OCI-LY3 (cell line): Measurements from ENCODE around the gene STIM1.

Experiments used
- H2AFZ ChIP-seq: fragments of 200-600, 300-600 bp; shearing (Covaris generic); 2 replicates; pipeline ENCODE4 v1.6.0; 2014; ENCODE audit warnings: antibody characterized with exemption, low read depth, low read length
- H3K27ac ChIP-seq: fragments of 200-600, 300-600 bp; sonication (generic); 2 replicates; pipeline ENCODE4 v1.5.1; 2014; ENCODE audit warnings: mild to moderate bottlenecking, low read length, moderate library complexity, mixed read lengths
- H3K27me3 ChIP-seq: fragments of 200-600, 300-600 bp; sonication (generic); 2 replicates; pipeline ENCODE4 v1.6.1; 2014; ENCODE audit warnings: low read depth, low read length, mixed read lengths
- H3K36me3 ChIP-seq: fragments of 200-600, 300-600 bp; sonication (generic); replicated peaks from 2 replicates; pipeline ENCODE3; 2014; ENCODE audit warnings: low read depth, low read length, mixed read lengths
- H3K4me1 ChIP-seq: fragments of 300-600, 200-600 bp; sonication (generic); 2 replicates; pipeline ENCODE4 v1.6.1; 2014; ENCODE audit warnings: low read length, mixed read lengths
- H3K4me2 ChIP-seq: fragments of 200-600, 300-600 bp; sonication (generic); 2 replicates; pipeline ENCODE4 v1.6.1; 2014; ENCODE audit warnings: low read length, mixed read lengths
- H3K4me3 ChIP-seq: fragments of 300-600, 200-600 bp; sonication (generic); 2 replicates; pipeline ENCODE4 v1.5.1; 2014; ENCODE audit warnings: antibody characterized with exemption, mild to moderate bottlenecking, low read length, moderate library complexity
- H3K79me2 ChIP-seq: fragments of 300-600, 200-600 bp; shearing (Covaris generic); 2 replicates; pipeline ENCODE4 v1.6.1; 2014; ENCODE audit warnings: mild to moderate bottlenecking, low read length, mixed read lengths
- H3K9ac ChIP-seq: fragments of 300-600, 200-600 bp; shearing (Covaris generic); 2 replicates; pipeline ENCODE4 v1.6.0; 2014; ENCODE audit warnings: mild to moderate bottlenecking, low read length, moderate library complexity
- H3K9me3 ChIP-seq: fragments of 200-600, 300-600 bp; shearing (Covaris generic); 2 replicates; pipeline ENCODE4 v1.6.1; 2014; ENCODE audit warnings: low read length, mixed read lengths; ENCODE audit not compliant: insufficient read depth
- H4K20me1 ChIP-seq: fragments of 200-600, 300-600 bp; sonication (generic); 2 replicates; pipeline ENCODE4 v1.6.1; 2016; ENCODE audit warnings: low read length, mixed read lengths; ENCODE audit not compliant: insufficient read depth
- EZH2phosphoT487 ChIP-seq: fragments of 200-600 bp; shearing (Covaris generic); IDR thresholded peaks from 2 replicates; pipeline ENCODE4 v1.6.1; 2018; ENCODE audit warnings: antibody characterized with exemption, mixed run types, low read depth
- TF ChIP-seq, protein P1 (sequence below): fragments of 200-600, 300-600 bp; sonication (generic); IDR thresholded peaks from 2 replicates; pipeline ENCODE4 v1.5.1; 2014; ENCODE audit warnings: antibody characterized with exemption, low read length, low read depth

Gene STIM1

DNA sequence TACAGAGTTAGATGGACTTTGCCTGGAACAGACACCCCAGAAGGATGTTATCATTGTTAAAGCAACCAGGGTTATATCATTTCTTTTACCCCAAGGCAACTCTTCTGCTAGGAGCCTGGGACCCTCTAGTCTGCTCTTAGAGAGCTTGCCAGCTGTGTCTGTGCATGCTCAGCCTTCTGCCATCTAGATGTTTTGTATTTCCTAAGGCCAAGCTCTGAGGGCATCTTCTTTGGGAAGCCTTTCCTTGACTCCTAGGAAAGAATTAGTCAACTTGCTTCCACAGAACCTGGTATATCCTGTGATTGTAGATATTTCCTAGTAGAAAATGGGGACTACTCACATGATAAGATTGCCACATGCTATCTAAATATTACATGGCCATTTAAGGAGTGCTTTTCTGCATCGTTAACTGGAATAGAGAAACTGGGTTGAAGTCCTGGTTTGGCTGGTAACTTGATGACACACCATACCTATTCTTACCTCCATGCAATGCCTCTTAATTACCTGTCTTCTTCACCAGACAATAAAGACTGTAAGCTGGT is 87.6 kb downstream of the STIM1 start:
- Histone ChIP-seq H2AFZ (no peak overlapping the region), H3K27ac (no peak overlapping the region), H3K27me3 (no peaks in the 10 kb centered on the region), H3K4me1 (0 out of 2 replicates have a peak, but pooled peaks cover 6% of the 10 kb centered on the region), H3K4me2 (no peak overlapping the region), H3K9ac (no peak overlapping the region), H3K9me3 (no peaks in the 10 kb centered on the region), H4K20me1 (no peaks in the 10 kb centered on the region), H3K36me3 (no peaks in the 10 kb centered on the region), H3K4me3 (no peak overlapping the region), H3K79me2 (no peaks in the 10 kb centered on the region)
- no peak for TF ChIP-seq EZH2phosphoT487
- TF ChIP-seq, protein P1, sequence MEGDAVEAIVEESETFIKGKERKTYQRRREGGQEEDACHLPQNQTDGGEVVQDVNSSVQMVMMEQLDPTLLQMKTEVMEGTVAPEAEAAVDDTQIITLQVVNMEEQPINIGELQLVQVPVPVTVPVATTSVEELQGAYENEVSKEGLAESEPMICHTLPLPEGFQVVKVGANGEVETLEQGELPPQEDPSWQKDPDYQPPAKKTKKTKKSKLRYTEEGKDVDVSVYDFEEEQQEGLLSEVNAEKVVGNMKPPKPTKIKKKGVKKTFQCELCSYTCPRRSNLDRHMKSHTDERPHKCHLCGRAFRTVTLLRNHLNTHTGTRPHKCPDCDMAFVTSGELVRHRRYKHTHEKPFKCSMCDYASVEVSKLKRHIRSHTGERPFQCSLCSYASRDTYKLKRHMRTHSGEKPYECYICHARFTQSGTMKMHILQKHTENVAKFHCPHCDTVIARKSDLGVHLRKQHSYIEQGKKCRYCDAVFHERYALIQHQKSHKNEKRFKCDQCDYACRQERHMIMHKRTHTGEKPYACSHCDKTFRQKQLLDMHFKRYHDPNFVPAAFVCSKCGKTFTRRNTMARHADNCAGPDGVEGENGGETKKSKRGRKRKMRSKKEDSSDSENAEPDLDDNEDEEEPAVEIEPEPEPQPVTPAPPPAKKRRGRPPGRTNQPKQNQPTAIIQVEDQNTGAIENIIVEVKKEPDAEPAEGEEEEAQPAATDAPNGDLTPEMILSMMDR = no peak

GRCh38 chr11:3944198-3944597 is 88.7 kb downstream of the STIM1 start:
- no peak overlapping the region for H3K27ac ChIP-seq
- H2AFZ ChIP-seq = no peak overlapping the region
- peaks cover 6% of the 10 kb centered on the region; the same call in 1 of the 2 replicates for H4K20me1 ChIP-seq
- H3K9ac ChIP-seq = no peak overlapping the region
- H3K9me3 ChIP-seq = no peaks in the 10 kb centered on the region
- no peaks in the 10 kb centered on the region for H3K79me2 ChIP-seq
- TF ChIP-seq, protein P1 = no peak
- no peak for TF ChIP-seq EZH2phosphoT487
- H3K27me3 ChIP-seq = no peaks in the 10 kb centered on the region
- no peak overlapping the region for H3K4me3 ChIP-seq
- H3K4me1 ChIP-seq = peaks cover 9% of the 10 kb centered on the region
- no peak overlapping the region for H3K4me2 ChIP-seq
- no peaks in the 10 kb centered on the region for H3K36me3 ChIP-seq

DNA sequence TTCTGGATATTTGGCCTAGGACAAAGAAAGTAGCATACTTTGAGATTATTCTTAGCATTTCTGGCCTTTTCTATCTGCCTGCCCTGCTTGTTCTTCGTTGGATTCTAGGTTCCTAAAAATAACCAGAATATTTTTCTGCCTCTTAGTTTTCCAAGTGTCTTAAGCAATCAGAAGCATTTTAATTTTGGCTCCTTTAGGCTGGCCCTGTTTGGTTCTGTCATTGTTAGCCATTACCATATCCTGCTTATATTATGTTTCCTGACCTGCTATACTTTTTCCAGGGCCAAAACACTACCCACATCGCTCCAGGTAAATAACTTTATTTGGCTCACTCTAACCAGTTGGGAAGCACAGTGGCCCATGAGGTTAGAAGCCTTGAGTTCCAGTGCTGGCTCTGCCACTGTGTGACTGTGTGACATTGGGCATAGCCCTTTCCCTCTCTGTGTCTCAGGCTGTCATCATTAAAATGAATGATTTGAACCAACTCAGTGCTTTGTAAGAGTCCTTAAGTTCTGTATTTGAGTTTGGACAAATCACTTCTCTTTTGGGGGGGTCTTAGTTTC is 91.1 kb downstream of the STIM1 start:
- no peaks in the 10 kb centered on the region for H3K27me3 ChIP-seq
- H2AFZ ChIP-seq = no peak overlapping the region
- H4K20me1 ChIP-seq = peaks cover 6% of the 10 kb centered on the region; the same call in 1 of the 2 replicates
- H3K4me2 ChIP-seq = no peak overlapping the region
- no peaks in the 10 kb centered on the region for H3K36me3 ChIP-seq
- H3K27ac ChIP-seq = no peak overlapping the region
- H3K4me3 ChIP-seq = no peak overlapping the region
- no peak overlapping the region for H3K9ac ChIP-seq
- H3K79me2 ChIP-seq = no peaks in the 10 kb centered on the region
- H3K9me3 ChIP-seq = no peaks in the 10 kb centered on the region
- TF ChIP-seq EZH2phosphoT487 = no peak
- peaks cover 10% of the 10 kb centered on the region for H3K4me1 ChIP-seq

DNA sequence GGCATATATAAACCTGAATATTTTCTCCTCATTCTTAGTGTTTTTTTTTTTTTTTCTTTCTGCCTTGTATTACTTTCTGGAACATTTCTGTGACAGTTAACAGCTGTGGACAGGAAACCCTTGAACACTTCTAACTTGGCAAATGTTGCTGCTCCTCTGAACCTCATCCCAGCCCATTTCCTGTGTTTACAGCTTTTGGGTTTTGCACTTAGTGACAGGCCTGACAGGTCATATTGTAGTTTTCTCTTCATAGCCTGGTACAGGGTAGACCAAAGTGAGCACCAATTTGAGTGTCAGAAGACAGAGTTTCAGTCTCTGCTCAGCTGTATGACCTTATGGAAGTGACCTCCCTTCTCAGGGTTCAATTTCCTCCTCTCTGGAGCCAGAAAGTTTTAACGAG is 91.6 kb downstream of the STIM1 start:
- H3K27ac ChIP-seq = no peak overlapping the region
- H3K36me3 ChIP-seq = no peaks in the 10 kb centered on the region
- no peak for TF ChIP-seq EZH2phosphoT487
- TF ChIP-seq, protein P1 = no peak
- H3K4me1 ChIP-seq = peaks cover 10% of the 10 kb centered on the region
- no peaks in the 10 kb centered on the region for H3K9me3 ChIP-seq
- H3K9ac ChIP-seq = no peak overlapping the region
- no peaks in the 10 kb centered on the region for H3K27me3 ChIP-seq
- no peaks in the 10 kb centered on the region for H3K79me2 ChIP-seq
- no peak overlapping the region for H3K4me2 ChIP-seq
- H3K4me3 ChIP-seq = no peak overlapping the region
- peaks cover 6% of the 10 kb centered on the region; the same call in 1 of the 2 replicates for H4K20me1 ChIP-seq
- H2AFZ ChIP-seq = no peak overlapping the region
